ENCODE results near the gene NFKB1.
"Not testable (repeated sequence)": the region's sequence is repeated elsewhere in the genome, so short reads cannot be mapped to it uniquely, and the experiment has no call there.

Gene NFKB1

DNA sequence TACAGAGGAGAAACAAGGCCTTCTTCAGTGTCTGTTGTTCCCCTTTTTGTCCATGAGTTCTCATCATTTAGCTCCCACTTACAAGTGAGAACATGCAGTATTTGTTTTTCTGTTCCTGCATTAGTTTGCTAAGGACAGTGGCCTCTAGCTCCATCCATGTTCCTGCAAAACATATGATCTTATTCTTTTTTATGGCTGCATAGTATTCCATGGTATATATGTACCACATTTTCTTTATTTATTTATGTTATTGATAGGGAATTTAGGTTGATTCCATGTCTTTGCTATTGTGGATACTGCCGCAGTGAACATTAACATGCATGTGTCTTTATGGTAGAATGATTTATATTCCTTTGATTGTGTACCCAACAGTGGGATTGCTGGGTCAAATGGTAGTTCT is 69.1 kb downstream of the NFKB1 start:
- DNase-seq: not testable (repeated sequence)

DNA sequence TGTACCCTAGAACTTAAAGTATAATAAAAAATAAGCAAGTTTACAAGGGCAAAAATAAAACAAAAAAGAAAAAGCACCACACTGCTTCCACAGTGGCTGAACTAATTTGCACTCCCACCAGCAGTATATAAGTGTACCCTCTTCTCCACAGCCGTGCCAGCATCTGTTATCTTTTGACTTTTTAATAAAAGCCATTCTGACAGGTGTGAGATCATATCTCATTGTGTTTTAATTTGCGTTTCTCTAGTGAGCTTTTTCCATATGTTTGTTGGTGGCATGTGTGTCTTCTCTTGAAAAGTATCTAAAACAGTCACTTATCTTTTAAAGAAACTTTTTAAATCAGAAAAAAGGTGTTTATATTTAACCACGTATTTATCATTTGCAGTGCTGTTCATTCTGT is 71.3 kb downstream of the NFKB1 start:
- DNase-seq: no peak

DNA sequence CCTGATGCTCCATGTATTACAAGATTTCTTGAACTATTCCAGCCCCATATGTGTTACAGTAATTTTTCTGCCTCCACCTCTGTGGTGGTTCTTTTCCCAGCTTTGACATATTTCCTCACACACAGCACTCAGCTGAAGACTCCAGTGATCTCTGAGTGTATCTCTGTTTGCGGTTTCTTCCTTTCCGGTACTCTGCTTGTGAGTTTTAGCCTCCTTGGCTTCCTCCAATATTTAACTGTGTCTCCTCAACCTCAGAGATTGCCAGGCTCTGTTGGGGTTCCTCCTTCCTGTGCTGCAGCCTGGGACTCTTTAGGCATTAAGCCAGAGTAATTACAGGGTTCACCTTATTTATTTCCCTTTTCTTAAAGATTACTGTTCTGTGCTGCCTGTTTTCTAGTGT is 73.2 kb downstream of the NFKB1 start:
- DNase-seq: no peak

DNA sequence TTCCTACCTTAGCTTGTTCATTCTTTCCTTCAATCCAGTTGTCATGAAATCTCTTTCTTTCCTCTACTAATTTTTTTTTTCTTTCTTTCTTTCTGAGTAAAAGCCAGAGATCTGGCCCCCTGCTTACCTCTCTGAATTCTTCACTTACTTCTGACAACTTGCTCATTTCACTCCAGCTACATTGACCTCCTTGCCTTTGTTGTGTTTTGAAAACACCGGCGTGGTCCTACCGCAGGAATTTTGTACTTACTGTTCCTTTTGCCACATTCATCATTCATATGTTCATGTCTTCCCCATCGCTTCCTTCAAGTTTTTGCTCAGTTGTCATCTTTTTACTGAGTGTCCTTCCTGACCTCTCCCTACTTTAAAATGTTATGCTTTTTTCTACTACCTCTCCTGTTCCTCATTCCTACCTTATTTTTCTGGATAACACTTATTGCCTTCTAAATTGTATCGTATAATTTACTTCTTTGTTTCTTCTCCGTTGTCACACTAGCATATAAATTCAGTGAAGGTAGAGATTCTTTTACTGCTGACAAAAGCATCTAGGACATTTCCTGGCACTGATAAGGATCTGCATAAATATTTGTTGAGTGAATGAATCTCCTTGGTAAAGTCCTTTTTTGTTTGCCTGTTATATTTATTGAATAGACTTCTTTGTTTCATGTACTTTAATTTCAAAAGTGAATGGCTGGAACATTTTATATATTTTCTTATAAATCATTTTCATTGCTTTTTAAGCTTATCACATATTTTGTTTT is 74.4 kb downstream of the NFKB1 start:
- no peak for DNase-seq

DNA sequence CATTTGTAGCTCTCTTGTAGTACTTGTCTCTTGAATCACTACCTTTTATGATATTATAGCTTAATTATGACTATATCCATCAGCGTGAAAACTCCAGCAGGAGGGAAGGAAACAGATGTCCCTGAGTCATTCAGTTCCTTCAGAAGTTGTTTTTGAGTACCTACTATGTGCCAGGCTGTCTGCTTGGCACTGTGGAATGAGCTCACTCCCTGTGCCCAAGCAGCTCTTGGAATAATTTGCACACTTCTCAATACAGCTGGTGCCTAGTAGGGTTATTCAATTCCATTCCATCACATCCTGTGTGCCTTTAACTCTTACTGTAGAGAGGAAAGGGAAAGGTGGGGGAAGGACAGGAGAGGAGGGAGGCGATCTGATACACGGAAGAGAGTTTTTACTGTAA is 77.1 kb downstream of the NFKB1 start:
- no peak for DNase-seq

DNA sequence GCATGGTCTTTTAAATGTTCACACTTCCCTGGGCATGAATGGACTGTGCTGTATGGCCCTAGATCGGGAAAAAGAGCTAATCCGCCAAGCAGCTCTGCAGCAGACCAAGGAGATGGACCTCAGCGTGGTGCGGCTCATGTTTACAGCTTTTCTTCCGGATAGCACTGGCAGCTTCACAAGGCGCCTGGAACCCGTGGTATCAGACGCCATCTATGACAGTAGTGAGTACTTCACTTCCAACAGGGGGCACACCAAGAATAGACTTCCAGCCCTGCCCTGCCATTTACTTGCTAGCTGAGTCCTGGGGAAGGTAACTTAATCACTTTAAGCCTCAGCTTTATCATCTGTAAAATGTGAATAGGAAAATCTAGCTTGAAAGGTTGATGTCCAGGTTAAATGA is 77.7 kb downstream of the NFKB1 start:
- DNase-seq: no peak

DNA sequence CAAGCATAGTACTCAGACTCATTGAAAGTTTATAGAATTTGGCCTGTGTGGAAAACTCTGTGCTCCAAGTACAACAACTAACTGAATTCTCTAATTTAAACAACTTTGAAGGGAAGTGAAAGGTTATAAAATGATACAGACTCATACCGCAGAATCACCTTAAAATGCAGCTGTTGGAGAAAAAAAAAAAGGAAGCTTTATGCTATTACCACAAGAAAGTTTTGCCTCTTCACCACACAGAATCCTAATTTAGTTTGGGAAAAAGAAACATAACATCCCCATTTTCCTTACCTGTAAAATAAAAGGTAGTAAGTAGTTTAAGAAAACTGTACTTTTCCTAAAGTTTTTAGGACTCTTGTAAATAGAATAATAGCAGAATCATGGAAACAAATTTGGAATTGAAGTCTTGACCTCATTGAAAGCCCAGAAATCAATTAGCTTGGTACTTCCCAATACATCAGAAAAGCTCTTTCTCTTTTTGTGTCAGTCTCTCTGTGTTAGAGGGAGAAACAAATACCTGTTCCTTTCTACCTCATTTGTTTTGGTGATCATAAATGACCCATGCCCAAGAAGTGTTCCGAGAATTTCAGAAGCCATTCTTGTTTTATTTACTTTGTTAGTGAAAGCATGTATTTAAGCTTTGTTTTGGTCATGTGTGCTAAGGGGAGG is 78.8 kb downstream of the NFKB1 start:
- no peak for DNase-seq

DNA sequence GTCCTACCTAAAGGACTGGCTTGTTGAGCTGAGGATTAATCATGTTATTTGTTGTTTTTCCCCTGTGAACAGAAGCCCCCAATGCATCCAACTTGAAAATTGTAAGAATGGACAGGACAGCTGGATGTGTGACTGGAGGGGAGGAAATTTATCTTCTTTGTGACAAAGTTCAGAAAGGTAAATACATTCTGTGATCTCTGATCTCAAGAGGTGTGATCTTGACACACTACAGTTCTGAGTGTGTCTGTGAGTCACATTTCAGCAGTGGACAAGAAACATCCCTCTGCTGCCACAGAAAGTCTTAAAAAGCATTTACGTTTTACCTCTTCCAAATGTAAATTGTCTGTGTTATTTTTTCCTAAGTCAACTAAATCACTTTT is 79.3 kb downstream of the NFKB1 start:
- DNase-seq: no peak

DNA sequence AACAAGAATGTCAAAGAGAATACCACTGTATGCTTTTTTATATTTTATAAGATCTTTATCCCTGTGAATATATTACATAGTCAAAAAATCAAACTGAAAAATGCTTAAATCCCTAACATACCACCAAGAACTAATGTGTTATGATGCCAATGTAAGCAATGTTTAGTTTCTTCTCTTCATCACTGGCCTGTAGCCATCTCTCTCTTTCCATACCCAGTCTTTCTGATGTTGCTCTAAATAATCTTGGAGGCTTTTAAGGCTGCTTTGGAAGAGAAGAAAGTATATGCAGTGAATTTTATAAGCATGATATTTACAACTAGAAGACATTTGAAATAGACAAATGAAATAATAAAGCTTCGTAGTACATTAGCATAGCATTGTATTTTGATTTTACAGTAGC is 82.9 kb downstream of the NFKB1 start:
- DNase-seq: no peak

DNA sequence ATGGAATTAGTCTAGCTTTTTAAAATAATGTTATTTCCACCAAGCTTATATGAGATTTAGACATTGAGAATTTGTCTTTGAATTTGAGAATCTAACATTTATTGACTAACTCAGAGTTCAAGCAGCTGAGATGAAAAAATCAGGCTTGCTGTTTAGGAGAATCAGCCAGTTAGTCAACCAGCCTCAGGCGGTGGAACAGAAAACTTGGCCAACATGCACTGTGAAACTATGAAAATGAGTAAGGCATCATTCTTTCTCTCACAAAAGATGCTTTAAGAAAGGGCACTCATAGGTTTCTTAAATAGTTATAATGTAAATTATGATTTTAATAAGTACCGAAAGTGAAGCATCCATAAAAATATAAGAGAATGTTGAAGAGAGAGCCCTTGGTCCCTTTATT is 84.2 kb downstream of the NFKB1 start:
- no peak for DNase-seq

DNA sequence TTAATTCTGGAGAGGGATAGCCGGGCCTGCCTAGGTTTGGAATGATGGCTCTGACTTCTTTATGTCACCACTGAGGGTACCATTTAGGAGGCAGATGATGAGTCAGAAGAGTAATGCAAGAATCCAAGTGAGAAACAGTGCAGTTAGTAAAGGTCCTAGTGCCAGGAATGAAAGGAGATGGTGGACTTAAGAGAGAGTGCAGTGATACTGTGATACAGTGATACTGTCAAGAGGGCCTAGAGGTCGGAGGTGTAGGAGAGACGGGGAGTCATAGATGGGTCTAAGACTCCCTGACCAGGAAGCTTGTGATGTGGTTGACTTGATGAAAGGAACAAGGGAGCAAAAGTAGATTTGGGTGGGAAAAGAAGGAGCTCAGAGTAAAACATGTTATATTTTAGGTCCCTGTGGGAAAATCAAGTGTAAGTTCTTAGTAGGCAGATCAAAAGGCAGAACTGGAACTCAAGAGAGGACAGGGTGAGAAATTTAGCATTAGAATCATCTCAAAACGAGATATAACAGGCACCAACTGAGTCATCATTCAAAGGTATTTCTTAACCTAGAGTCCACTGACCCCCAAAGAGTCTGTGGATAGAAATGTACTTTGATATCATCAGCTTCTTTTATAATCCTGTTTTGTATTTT is 85.0 kb downstream of the NFKB1 start:
- DNase-seq: no peak

DNA sequence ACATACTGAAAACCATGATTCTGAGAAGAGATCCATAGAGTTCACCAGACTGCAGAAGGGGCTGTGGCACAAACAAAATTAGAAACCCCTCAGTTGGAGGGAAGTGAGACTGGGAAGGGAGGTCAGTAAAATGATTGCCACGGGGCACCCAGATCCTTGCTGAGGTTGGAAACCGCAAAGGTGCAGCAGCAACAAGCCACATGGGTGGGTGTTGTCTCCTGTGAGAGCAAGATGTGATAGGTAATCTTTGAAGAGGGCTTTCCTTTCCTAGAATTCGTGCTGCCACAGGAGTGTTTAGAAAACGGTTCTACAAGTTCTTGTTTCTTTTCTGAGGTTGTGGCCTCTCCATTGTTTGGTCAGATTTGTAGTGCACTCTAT is 85.5 kb downstream of the NFKB1 start:
- DNase-seq: no peak

DNA sequence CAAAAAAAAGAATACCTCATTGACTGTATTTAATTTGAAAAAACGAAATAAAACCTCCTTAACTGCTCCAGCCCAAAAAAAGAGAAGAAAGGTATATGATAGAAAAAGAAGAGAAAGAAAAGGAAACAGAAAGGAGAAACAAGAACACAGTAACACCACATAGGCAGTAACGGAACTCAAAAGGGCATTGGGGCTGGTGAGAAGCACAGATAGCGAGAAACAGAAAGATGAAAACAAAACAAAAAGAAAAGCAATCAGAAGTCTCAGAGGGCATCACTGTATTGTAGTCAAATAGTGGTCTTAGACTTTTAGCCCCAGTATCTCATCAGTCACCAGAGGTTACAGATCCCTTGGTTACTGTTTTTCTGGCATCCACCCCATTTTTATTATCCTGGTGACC is 88.6 kb downstream of the NFKB1 start:
- DNase-seq: no peak

DNA sequence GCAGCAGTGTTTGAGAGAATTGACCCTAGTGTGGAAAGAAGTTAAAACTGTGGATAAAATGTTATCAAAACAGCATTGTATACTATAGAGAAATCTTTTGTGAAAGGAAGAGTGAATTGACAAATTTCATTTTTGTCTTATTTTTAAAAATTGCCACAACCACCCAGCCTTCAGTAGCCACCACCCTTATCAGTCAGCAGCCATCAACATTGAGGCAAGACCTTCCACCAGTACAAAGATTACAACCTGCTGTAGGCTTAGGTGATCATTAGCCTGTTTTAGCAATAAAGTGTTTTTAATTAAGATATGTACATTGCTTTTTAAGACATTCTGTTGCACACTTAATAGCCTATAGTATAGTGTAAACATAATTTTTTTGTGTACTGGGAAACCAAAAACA is 91.1 kb downstream of the NFKB1 start:
- DNase-seq: no peak

DNA sequence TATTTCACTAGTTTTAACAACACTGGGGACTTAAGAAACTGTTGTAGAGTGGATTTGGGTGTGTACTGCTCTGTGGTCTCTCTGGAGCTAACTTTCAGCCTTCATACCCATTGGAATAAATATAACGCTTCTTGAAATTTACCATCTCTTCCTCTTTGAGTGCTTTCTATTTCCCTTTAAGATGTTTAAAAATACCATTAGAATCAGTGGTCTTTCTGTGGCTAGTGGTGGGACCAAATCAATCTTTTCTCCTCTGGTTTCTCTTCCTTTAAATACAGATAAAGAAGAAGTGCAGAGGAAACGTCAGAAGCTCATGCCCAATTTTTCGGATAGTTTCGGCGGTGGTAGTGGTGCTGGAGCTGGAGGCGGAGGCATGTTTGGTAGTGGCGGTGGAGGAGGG is 92.0 kb downstream of the NFKB1 start:
- DNase-seq: no peak

DNA sequence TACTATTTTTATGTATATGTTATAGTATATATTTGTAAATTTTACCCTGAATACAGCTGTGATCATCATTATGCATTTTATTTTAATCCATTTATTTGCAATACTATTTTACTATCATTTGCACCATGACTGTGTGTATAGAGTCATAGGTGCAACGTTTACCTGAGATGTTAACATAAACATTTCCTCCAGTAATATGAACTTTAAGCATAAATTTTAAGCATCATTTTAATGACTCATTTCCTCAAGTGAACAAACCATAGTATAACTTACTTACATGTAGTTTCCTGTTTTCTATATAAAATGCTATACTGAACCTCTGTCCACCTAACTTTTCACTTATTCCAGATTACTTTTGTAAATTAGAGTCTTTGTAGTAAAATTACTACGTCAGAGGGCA is 92.8 kb downstream of the NFKB1 start:
- no peak for DNase-seq

DNA sequence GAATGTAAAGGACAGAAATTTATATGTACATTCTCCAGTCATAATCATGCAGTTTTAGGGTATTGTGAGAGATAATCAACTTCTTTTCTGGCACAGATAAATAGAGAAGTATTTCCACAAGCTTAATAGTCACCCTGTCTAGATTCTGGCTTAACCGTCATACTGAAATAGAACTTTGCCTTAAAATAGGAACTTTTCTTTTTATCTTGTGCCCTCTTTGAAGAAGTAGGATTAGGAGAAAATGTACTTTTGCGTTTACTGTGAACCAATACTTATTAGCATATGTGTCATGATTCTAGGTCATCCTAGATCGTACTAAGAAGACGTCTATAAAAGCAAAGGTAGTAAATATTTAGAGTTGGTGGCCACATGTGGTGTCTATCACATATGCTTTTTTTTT is 95.4 kb downstream of the NFKB1 start:
- no peak for DNase-seq

DNA sequence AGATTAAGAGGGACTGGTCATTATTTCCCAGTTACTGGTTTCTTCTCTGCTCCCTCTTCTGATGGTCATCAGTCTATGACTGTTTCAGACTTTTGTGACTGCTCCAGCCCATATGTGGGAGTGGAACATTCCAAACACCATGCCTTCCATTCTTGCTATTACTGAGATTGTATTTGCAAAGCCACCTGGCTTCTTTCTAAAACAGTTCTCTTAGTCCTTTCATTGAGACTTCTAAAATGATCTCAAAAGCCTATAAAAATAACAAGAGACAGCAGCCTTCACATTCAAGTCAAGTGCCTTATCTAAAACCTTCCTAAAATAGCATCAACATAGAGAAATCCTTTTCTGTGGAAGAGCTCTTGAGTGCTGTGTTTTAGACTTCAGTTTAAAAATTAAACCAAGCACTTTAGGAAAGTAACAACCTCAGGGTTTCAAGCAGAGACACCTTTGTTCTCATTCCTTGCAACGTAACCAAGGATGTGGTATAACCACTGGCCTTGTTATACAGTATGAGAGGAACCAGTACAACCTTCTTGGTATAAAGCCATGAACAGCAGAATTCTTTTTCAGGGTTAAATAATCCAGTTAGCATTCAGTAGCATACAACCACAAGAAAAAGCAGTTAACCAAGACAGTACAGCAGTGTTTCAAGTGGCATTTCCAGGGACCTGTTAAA is 97.1 kb downstream of the NFKB1 start:
- DNase-seq: no peak

DNA sequence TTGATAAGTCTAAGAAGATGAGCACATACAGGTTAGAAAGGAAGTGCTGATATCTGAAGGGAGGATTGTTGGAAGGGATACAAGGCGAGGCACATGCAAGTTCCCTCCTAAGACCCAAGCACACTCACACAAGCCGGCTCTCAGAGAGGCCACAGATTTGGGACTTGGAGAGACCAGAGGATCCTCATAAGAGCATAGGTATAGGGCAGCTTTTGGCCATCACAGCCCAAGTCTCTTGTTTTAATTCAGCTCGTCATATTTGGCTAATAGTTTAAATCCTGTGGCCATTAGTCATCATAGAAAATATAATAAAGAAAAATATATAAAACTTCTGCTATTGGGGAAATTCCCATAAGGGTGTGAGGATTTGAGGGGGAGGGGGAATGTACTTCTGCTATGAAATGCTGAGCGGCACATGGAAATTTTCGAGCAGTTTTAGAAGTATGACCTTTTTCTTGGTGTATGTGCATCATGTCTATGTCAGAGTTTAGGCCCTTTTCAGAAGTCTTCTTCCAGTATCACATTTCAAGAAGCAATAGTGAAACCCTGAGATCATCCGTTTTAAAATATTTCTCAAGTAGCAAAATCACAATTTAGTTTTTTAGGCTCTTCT is 97.7 kb downstream of the NFKB1 start:
- DNase-seq: no peak

DNA sequence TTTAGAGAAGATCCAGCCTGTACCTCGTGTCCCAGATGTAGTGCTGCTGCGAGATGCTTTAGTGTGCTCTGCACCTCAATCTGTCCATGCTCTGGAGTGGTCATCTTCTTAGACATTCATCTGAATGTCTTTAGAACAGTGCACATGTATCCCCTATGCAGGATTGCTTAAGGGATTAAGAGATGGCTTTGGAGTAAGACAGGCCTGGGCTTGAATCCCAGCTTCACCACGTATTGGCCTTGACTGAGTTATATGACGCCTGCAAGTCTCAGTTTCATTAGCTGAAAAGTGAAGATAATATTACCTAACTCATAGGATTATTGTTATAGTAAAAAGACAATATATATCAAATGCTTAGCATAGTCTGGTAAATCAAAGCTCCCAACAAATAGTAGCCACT is 98.3 kb downstream of the NFKB1 start:
- no peak for DNase-seq

DNA sequence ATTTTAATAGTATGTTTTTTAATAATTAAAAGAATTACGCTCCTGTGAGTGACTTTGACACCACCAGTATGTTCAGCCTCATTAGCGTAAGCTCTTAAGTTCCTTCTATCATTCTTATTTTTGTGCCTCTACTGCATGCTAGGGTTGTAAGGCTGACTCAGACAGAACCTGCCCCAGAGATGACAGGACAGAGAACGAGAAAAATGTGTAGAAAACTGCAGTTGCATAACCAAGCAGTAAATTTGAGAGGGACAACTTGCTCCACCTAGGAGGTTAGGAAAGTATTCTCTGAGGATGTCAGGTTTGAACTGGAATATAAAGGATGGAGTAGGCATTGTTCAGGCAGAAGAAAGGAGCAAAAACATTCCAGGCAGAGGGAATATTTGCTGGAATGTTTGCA is 98.7 kb downstream of the NFKB1 start:
- no peak for DNase-seq

DNA sequence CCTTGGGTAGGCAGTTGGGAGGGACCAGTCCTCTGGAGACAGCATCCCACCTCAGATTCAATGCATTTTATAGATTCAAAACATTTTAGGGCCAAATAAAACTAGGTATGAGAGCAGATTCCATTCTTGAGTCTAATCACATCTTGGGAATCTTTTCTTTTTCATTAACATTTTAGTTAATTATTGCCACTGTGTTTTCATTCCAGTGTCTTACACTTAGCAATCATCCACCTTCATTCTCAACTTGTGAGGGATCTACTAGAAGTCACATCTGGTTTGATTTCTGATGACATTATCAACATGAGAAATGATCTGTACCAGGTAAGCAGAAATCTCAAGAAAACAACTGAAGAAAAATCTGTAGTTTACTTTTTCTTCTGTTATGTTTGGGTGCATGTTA is 99.5 kb downstream of the NFKB1 start:
- DNase-seq: no peak

DNA sequence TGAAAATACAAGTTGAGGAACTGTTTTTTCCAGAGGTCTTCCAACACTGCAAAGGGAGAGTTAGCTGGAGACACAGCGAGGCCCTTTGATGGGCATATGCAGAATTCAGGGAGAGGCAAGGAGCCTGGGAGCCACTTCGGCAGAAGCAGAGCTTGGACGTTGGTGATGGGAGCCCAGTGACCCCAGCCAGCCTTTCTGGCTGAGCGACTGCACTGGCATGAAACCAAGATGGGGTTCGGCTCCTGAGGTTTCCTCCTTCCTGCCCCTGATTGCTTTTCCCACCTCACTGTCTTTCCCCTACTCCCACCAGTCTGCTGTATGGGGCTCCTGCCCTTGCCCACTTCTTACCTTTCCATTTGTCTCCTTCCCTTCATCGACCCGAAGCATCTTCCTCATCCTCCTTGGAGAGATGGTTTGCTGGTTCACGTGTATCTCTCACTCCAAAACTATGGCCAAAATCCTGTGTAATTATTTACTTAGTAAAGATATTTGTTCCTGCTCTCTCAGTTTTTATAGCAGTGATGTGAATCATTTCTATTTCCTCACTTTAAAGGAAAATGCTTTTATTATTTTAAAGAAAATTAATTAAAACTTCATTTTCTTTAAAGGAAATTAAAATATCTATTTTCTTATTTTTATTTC is 100.5 kb downstream of the NFKB1 start:
- DNase-seq: no peak

All from NCI-H2171 (cell line).